ENCODE measurements around the gene PIGV.

DNA sequence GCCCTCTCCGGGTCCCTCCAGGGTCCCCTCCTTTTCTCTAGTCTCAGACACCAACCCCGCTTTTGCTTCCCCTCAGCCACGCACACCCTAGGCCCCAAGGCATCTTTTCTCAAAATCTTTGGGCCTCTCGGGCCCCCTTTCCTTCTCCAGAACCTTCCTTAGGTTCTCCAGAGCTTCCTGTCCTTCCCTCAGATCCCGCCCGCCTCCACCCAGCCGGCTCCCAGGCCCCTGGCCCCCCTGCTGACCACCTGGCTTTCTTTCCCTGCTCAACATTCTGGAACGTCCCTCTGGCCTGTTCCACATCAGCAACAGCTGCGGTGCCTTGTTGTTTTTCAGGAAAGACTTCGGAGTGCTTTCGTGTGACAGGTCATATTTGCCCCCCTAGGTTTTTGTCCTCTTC is 39.9 kb downstream of the PIGV start:
- TF ChIP-seq EZH2phosphoT487 (IDR thresholded peaks at IDR 0.05; ENCODE audit: low read length) (no peak), CTCF (IDR thresholded peaks at IDR 0.05; ENCODE audit: low read length) (no peak)

All from MM.1S (cell line).